ENCODE data around the gene ANKRD12.

- TF ChIP-seq, protein P1, sequence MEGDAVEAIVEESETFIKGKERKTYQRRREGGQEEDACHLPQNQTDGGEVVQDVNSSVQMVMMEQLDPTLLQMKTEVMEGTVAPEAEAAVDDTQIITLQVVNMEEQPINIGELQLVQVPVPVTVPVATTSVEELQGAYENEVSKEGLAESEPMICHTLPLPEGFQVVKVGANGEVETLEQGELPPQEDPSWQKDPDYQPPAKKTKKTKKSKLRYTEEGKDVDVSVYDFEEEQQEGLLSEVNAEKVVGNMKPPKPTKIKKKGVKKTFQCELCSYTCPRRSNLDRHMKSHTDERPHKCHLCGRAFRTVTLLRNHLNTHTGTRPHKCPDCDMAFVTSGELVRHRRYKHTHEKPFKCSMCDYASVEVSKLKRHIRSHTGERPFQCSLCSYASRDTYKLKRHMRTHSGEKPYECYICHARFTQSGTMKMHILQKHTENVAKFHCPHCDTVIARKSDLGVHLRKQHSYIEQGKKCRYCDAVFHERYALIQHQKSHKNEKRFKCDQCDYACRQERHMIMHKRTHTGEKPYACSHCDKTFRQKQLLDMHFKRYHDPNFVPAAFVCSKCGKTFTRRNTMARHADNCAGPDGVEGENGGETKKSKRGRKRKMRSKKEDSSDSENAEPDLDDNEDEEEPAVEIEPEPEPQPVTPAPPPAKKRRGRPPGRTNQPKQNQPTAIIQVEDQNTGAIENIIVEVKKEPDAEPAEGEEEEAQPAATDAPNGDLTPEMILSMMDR (IDR thresholded peaks at IDR 0.05), result no peak
- TF ChIP-seq POLR2A (IDR thresholded peaks at IDR 0.05), result no peak
Measured at GRCh38 chr18:9193031-9193430, 56.5 kb downstream of the ANKRD12 start.

Measured in Peyer's patch (tissue), 4 donors.